Hepatocyte (in vitro differentiated cells): ENCODE results near the gene GLB1L2.

ENCODE experiments used
- CTCF ChIP-seq: fragments of 200-600 bp; sonication (generic); IDR thresholded peaks from 2 replicates; pipeline ENCODE4 v1.5.1; 2016; ENCODE audit warnings: antibody characterized with exemption, mild to moderate bottlenecking; ENCODE audit not compliant: poor library complexity
- EZH2 ChIP-seq: fragments of 200-600 bp; sonication (generic); IDR thresholded peaks from 2 replicates; pipeline ENCODE4 v1.6.1; 2016; ENCODE audit warnings: antibody characterized with exemption, mild to moderate bottlenecking, borderline replicate concordance
- EZH2phosphoT487 ChIP-seq: fragments of 200-600 bp; sonication (generic); IDR thresholded peaks from one replicate; pipeline ENCODE4 v1.6.1; 2018; ENCODE audit warnings: antibody characterized with exemption, mild to moderate bottlenecking, low read depth, moderate library complexity; ENCODE audit not compliant: unreplicated experiment, severe bottlenecking

GRCh38 chr11:134382830-134383229, 51.0 kb downstream of the GLB1L2 start:
- TF ChIP-seq CTCF (no peak), EZH2 (no peak), EZH2phosphoT487 (no peak)
